GM19467 (cell line): ENCODE results near the gene NECTIN2.
"Not testable (repeated sequence)": the region's sequence is repeated elsewhere in the genome, so short reads cannot be mapped to it uniquely, and the experiment has no call there.

Experiments
- ATAC-seq: cut with Tn5 transposase; IDR thresholded peaks from one replicate; pipeline ENCODE4 v1.9.1; 2021; ENCODE audit warnings: mild to moderate bottlenecking, moderate library complexity; ENCODE audit not compliant: unreplicated experiment

Gene NECTIN2

GRCh38 chr19:44816301-44816700 is 29.8 kb upstream of the NECTIN2 start:
- no peak for ATAC-seq

GRCh38 chr19:44817725-44818465 is 28.2 kb upstream of the NECTIN2 start:
- ATAC-seq, result no peak

- ATAC-seq, result no peak
Measured at GRCh38 chr19:44818466-44819031, 27.5 kb upstream of the NECTIN2 start.

GRCh38 chr19:44819246-44819832 is 26.8 kb upstream of the NECTIN2 start:
- no peak for ATAC-seq

- no peak for ATAC-seq
Measured at GRCh38 chr19:44820648-44821609, 25.2 kb upstream of the NECTIN2 start.

GRCh38 chr19:44822177-44822576 is 23.9 kb upstream of the NECTIN2 start:
- ATAC-seq, result no peak

- ATAC-seq, result no peak
Measured at GRCh38 chr19:44822670-44823372, 23.3 kb upstream of the NECTIN2 start.

- no peak for ATAC-seq
Measured at GRCh38 chr19:44823373-44823698, 22.8 kb upstream of the NECTIN2 start.

- ATAC-seq, result no peak
Measured at GRCh38 chr19:44824761-44825160, 21.3 kb upstream of the NECTIN2 start.

GRCh38 chr19:44832875-44833274 is 13.2 kb upstream of the NECTIN2 start:
- ATAC-seq, result not testable (repeated sequence)

GRCh38 chr19:44834399-44834798 is 11.7 kb upstream of the NECTIN2 start:
- ATAC-seq, result not testable (repeated sequence)

GRCh38 chr19:44839276-44839675 is 6.8 kb upstream of the NECTIN2 start:
- no peak for ATAC-seq

- no peak for ATAC-seq
Measured at GRCh38 chr19:44840811-44841210, 5.3 kb upstream of the NECTIN2 start.

- no peak for ATAC-seq
Measured at GRCh38 chr19:44841231-44841630, 4.9 kb upstream of the NECTIN2 start.

GRCh38 chr19:44845286-44845611 is 848 bp upstream of the NECTIN2 start:
- ATAC-seq, result no peak

GRCh38 chr19:44846455-44847143 is 502 bp downstream of the NECTIN2 start:
- no peak for ATAC-seq

- no peak for ATAC-seq
Measured at GRCh38 chr19:44847144-44848035, 1.3 kb downstream of the NECTIN2 start.

- ATAC-seq, result no peak
Measured at GRCh38 chr19:44848036-44848811, 2.1 kb downstream of the NECTIN2 start.
